Testis (tissue), 2 donors: ENCODE data around the gene PIEZO1.

Source experiments
- POLR2A ChIP-seq: fragments of 450-650 bp; IDR thresholded peaks from one replicate; pipeline ENCODE4 v1.6.1; 2017; ENCODE audit warnings: antibody characterized with exemption, mild to moderate bottlenecking, moderate library complexity
- TF ChIP-seq, protein P1 (sequence below), 3 experiments: fragments of 450-650 bp in 2 of 3; fragments of 200-600 bp in 1 of 3; sonication (generic) in 1 of 3; IDR thresholded peaks; one replicate each; pipeline ENCODE4 v1.5.1; 2016 to 2019; ENCODE audit warnings: antibody characterized with exemption in 3 of 3, mild to moderate bottlenecking in 2 of 3, moderate library complexity in 1 of 3

GRCh38 chr16:88825146-88825545, 40.1 kb upstream of the PIEZO1 start:
- TF ChIP-seq, protein P1, sequence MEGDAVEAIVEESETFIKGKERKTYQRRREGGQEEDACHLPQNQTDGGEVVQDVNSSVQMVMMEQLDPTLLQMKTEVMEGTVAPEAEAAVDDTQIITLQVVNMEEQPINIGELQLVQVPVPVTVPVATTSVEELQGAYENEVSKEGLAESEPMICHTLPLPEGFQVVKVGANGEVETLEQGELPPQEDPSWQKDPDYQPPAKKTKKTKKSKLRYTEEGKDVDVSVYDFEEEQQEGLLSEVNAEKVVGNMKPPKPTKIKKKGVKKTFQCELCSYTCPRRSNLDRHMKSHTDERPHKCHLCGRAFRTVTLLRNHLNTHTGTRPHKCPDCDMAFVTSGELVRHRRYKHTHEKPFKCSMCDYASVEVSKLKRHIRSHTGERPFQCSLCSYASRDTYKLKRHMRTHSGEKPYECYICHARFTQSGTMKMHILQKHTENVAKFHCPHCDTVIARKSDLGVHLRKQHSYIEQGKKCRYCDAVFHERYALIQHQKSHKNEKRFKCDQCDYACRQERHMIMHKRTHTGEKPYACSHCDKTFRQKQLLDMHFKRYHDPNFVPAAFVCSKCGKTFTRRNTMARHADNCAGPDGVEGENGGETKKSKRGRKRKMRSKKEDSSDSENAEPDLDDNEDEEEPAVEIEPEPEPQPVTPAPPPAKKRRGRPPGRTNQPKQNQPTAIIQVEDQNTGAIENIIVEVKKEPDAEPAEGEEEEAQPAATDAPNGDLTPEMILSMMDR (IDR thresholded peaks at IDR 0.05): no peak
- no peak for TF ChIP-seq POLR2A
